Measurements from ENCODE around the gene IER5. TPM values are rescaled to one million over a fixed set of nuclear protein-coding genes. Genes with fewer than 3 reads are reported as not detected.

IER5 gene
- total and polyA plus RNA-seq, 2 of the 13 experiments (the other 11 are each of a cell fraction or from before 2014, with no cell fraction given), result 2.5 to 3.5 TPM

- TF ChIP-seq TFAP4 (IDR thresholded peaks at IDR 0.05; ENCODE audit: borderline replicate concordance, low read depth) (peak; percentile 38; the same call in 1 of the 2 replicates), RXRA (CRISPR knock-in tag; IDR thresholded peaks at IDR 0.05) (peak; percentile 41; the same call in 1 of the 2 replicates), GATAD2A (CRISPR knock-in tag; IDR thresholded peaks at IDR 0.05) (peak; percentile 75), ZNF281 (CRISPR knock-in tag; IDR thresholded peaks at IDR 0.05; ENCODE audit: borderline replicate concordance) (peak; percentile 51; the same call in 1 of the 2 replicates), FOSL2 (CRISPR knock-in tag; IDR thresholded peaks at IDR 0.05) (peak; percentile 52), CC2D1A (CRISPR knock-in tag; IDR thresholded peaks at IDR 0.05) (no peak), POLR2AphosphoS2 (IDR thresholded peaks at IDR 0.05; ENCODE audit: low read depth, low read length) (no peak), SCMH1 (CRISPR knock-in tag; IDR thresholded peaks at IDR 0.05; ENCODE audit: borderline replicate concordance) (no peak), NFYC (CRISPR knock-in tag; IDR thresholded peaks at IDR 0.05) (0 out of 2 replicates have a peak, but pooled peaks have one; percentile 16), IKZF5 (CRISPR knock-in tag; IDR thresholded peaks at IDR 0.05) (0 out of 2 replicates have a peak, but pooled peaks have one; percentile 26), ZNF556 (CRISPR knock-in tag; IDR thresholded peaks at IDR 0.05; ENCODE audit: borderline replicate concordance) (no peak), FOXP1 (IDR thresholded peaks at IDR 0.05) (no peak), FOXP1 (CRISPR knock-in tag; IDR thresholded peaks at IDR 0.05) (no peak), IRF1 (CRISPR knock-in tag; IDR thresholded peaks at IDR 0.05; ENCODE audit: low read depth) (no peak), ZNF12 (CRISPR knock-in tag; IDR thresholded peaks at IDR 0.05) (peak; percentile 78; the same call in 1 of the 2 replicates), PHF21A (CRISPR knock-in tag; IDR thresholded peaks at IDR 0.05) (0 out of 2 replicates have a peak, but pooled peaks have one; percentile 59), SP5 (CRISPR knock-in tag; IDR thresholded peaks at IDR 0.05; ENCODE audit: borderline replicate concordance, low read depth) (no peak), ETS1 (CRISPR knock-in tag; IDR thresholded peaks at IDR 0.05) (no peak), KDM3A (CRISPR knock-in tag; IDR thresholded peaks at IDR 0.05; ENCODE audit: low read depth) (0 out of 2 replicates have a peak, but pooled peaks have one; percentile 27), CREB1 (IDR thresholded peaks at IDR 0.05) (no peak), CREB1 (CRISPR knock-in tag; IDR thresholded peaks at IDR 0.05) (peak; percentile 35; the same call in 1 of the 2 replicates), ZBTB37 (CRISPR knock-in tag; IDR thresholded peaks at IDR 0.05) (no peak)
Observed at GRCh38 chr1:181043025-181043888, 45.2 kb upstream of the IER5 start (continued).
